Activated CD4-positive, alpha-beta T cell treated with anti-CD3 and anti-CD28 coated beads, Interleukin-2, amount 50 U/mL, for 48 hours (primary cell): ENCODE measurements around the gene ERICH2.

Experiments
- DNase-seq, 2 experiments: peaks; one replicate each; pipeline ENCODE4 v3.0.0-alpha.2; 2020

Gene ERICH2

GRCh38 chr2:170818036-170818751 lies 48.0 kb downstream of the ERICH2 start:
- DNase-seq: peak in 1 of 2 experiments; percentile 29

- no peak for DNase-seq
Observed at GRCh38 chr2:170818752-170819470, 48.7 kb downstream of the ERICH2 start.

GRCh38 chr2:170819680-170820664 lies 49.8 kb downstream of the ERICH2 start:
- DNase-seq: peak in 1 of 2 experiments; percentile 23

- no peak for DNase-seq
Observed at GRCh38 chr2:170820757-170821530, 50.8 kb downstream of the ERICH2 start.

GRCh38 chr2:170821531-170822289 lies 51.5 kb downstream of the ERICH2 start:
- peak in 1 of 2 experiments; percentile 12 for DNase-seq

- DNase-seq: peak; percentile 56 to 64
Observed at GRCh38 chr2:170822290-170823087, 52.3 kb downstream of the ERICH2 start.

GRCh38 chr2:170823088-170823897 lies 53.1 kb downstream of the ERICH2 start:
- DNase-seq: peak in 1 of 2 experiments; percentile 39

GRCh38 chr2:170823898-170824215 lies 53.7 kb downstream of the ERICH2 start:
- no peak for DNase-seq

- DNase-seq: no peak
Observed at GRCh38 chr2:170824526-170825015, 54.4 kb downstream of the ERICH2 start.

- DNase-seq: no peak
Observed at GRCh38 chr2:170827841-170828532, 57.8 kb downstream of the ERICH2 start.

GRCh38 chr2:170828533-170828916 lies 58.3 kb downstream of the ERICH2 start:
- no peak for DNase-seq

- no peak for DNase-seq
Observed at GRCh38 chr2:170829036-170829435, 58.9 kb downstream of the ERICH2 start.

- DNase-seq: no peak
Observed at GRCh38 chr2:170830166-170830565, 60.0 kb downstream of the ERICH2 start.

- no peak for DNase-seq
Observed at GRCh38 chr2:170831115-170831514, 60.9 kb downstream of the ERICH2 start.

- DNase-seq: no peak
Observed at GRCh38 chr2:170836027-170836426, 65.8 kb downstream of the ERICH2 start.

- no peak for DNase-seq
Observed at GRCh38 chr2:170840717-170841210, 70.6 kb downstream of the ERICH2 start.

GRCh38 chr2:170842785-170843184 lies 72.6 kb downstream of the ERICH2 start:
- no peak for DNase-seq

GRCh38 chr2:170843656-170844055 lies 73.5 kb downstream of the ERICH2 start:
- DNase-seq: peak in 1 of 2 experiments; percentile 11

- DNase-seq: peak; percentile 29 to 46
Observed at GRCh38 chr2:170845343-170845742, 75.2 kb downstream of the ERICH2 start.
